K562 (cell line): ENCODE results near the gene RIPOR2.

Experiments
- CTCF ChIP-seq, 3 experiments: IDR thresholded peaks in 2 of 3; conservative IDR thresholded peaks in 1 of 3; 2 replicates each; pipeline ENCODE4 v1.5.1; 2011 to 2012; ENCODE audit warnings: low read length in 3 of 3, mild to moderate bottlenecking in 3 of 3, control low read depth in 2 of 3, improper control_type of control experiment in 1 of 3, inconsistent platforms in 1 of 3, low read depth in 1 of 3, mixed read lengths in 1 of 3, moderate library complexity in 1 of 3; ENCODE audit not compliant: insufficient read depth in 2 of 3
- EZH2 ChIP-seq: IDR thresholded peaks from 2 replicates; pipeline ENCODE4 v1.6.1; 2012; ENCODE audit warnings: low read depth, mild to moderate bottlenecking, inconsistent platforms, low read length, borderline replicate concordance
- MAFF ChIP-seq: IDR thresholded peaks from 2 replicates; pipeline ENCODE4 v1.6.1; 2012; ENCODE audit warnings: low read length, improper control_type of control experiment
- NEUROD1 ChIP-seq: fragments of 150-350 bp; IDR thresholded peaks from 2 replicates; pipeline ENCODE4 v1.6.1; 2014; ENCODE audit warnings: borderline replicate concordance, low read length, low read depth; ENCODE audit not compliant: partially characterized antibody
- NR2C2 ChIP-seq, 2 experiments: fragments of 200-800 bp in 1 of 2; sonication (Bioruptor generic) in 1 of 2; sonication (generic) in 1 of 2; formaldehyde crosslinking in 1 of 2; IDR thresholded peaks; 2 replicates each; pipeline versions ENCODE4 v1.6.1 to v1.8.0; 2016 to 2022; ENCODE audit warnings: mild to moderate bottlenecking in 1 of 2, missing compliant biosample characterization in 1 of 2, missing genetic modification characterization in 1 of 2, missing genetic modification reagents in 1 of 2
- PKNOX1 ChIP-seq: fragments of 450-650 bp; IDR thresholded peaks from 2 replicates; pipeline ENCODE4 v1.6.1; 2016
- RAD21 ChIP-seq, 2 experiments: fragments of 250-450 bp in 1 of 2; fragments of 450-650 bp in 1 of 2; sonication (Bioruptor Pico) in 1 of 2; formaldehyde crosslinking in 1 of 2; IDR thresholded peaks in 1 of 2; conservative IDR thresholded peaks in 1 of 2; 2 replicates each; pipeline versions ENCODE4 v1.4.0 to v1.8.0; 2020 to 2022; ENCODE audit warnings: mild to moderate bottlenecking in 2 of 2, moderate library complexity in 1 of 2
- RERE ChIP-seq: sonication (generic); formaldehyde crosslinking; IDR thresholded peaks from 2 replicates; pipeline ENCODE4 v1.8.0; 2023; ENCODE audit warnings: missing genetic modification reagents, mild to moderate bottlenecking, borderline replicate concordance
- REST ChIP-seq, 2 experiments: fragments of 450-650 bp; formaldehyde crosslinking in 1 of 2; IDR thresholded peaks; 2 replicates each; pipeline versions ENCODE4 v1.4.0 to v1.6.1; 2014 to 2020; ENCODE audit warnings: mild to moderate bottlenecking in 2 of 2, borderline replicate concordance in 1 of 2, low read depth in 1 of 2
- TAF1 ChIP-seq: IDR thresholded peaks from 2 replicates; pipeline ENCODE4 v1.6.1; 2011; ENCODE audit warnings: mild to moderate bottlenecking, low read length, moderate library complexity; ENCODE audit not compliant: insufficient read depth, control insufficient read depth, severe bottlenecking; ENCODE audit errors: extremely low read depth
- ZBTB7A ChIP-seq: IDR thresholded peaks from 2 replicates; pipeline ENCODE4 v1.6.1; 2011; ENCODE audit warnings: low read depth, mild to moderate bottlenecking, low read length, moderate library complexity, borderline replicate concordance; ENCODE audit not compliant: control insufficient read depth
- ZFX ChIP-seq: sonication (generic); formaldehyde crosslinking; IDR thresholded peaks from 2 replicates; pipeline ENCODE4 v1.8.0; 2022; ENCODE audit warnings: mild to moderate bottlenecking, missing genetic modification reagents, moderate library complexity
- ZNF740 ChIP-seq, 3 experiments: fragments of 200-800 bp in 1 of 3; sonication (Bioruptor generic) in 1 of 3; sonication (generic) in 1 of 3; formaldehyde crosslinking in 1 of 3; IDR thresholded peaks; 2 replicates each; pipeline versions ENCODE4 v1.6.1 to v1.8.0; 2016 to 2022; ENCODE audit warnings: mild to moderate bottlenecking in 2 of 3, missing compliant biosample characterization in 2 of 3, missing genetic modification characterization in 2 of 3, missing genetic modification reagents in 1 of 3
- ZNF830 ChIP-seq: fragments of 250-450 bp; sonication (Bioruptor Pico); IDR thresholded peaks from 2 replicates; pipeline ENCODE4 v1.5.0; 2021; ENCODE audit warnings: mild to moderate bottlenecking

- TF ChIP-seq NR2C2 (CRISPR knock-in tag; IDR thresholded peaks at IDR 0.05), result no peak
- no peak for TF ChIP-seq NR2C2 (tag; IDR thresholded peaks at IDR 0.05)
- no peak for TF ChIP-seq PKNOX1
- TF ChIP-seq ZNF830 (CRISPR knock-in tag), result no peak
- no peak for TF ChIP-seq EZH2
- no peak for TF ChIP-seq RAD21 (CRISPR knock-in tag; conservative IDR thresholded peaks at IDR 0.05 in 1 of 2, IDR thresholded peaks at IDR 0.05 in 1 of 2)
- no peak for TF ChIP-seq ZNF740 (CRISPR knock-in tag; IDR thresholded peaks at IDR 0.05)
- no peak for TF ChIP-seq ZNF740 (tag; IDR thresholded peaks at IDR 0.05)
- TF ChIP-seq ZBTB7A, result no peak
- no peak for TF ChIP-seq NEUROD1
- TF ChIP-seq TAF1, result no peak
- TF ChIP-seq CTCF (IDR thresholded peaks at IDR 0.05 in 2 of 3, conservative IDR thresholded peaks at IDR 0.05 in 1 of 3; ENCODE audit: insufficient read depth in 2 of 3, low read depth in 1 of 3, low read length in 3 of 3), result no peak
- TF ChIP-seq RERE (CRISPR knock-in tag), result no peak
- no peak for TF ChIP-seq REST (IDR thresholded peaks at IDR 0.05; ENCODE audit: borderline replicate concordance)
- no peak for TF ChIP-seq REST (CRISPR knock-in tag; IDR thresholded peaks at IDR 0.05; ENCODE audit: low read depth)
- TF ChIP-seq ZFX, result no peak
- no peak for TF ChIP-seq MAFF
Measured at GRCh38 chr6:24887545-24888140, 48.1 kb downstream of the RIPOR2 start.
